SK-N-SH (cell line): ENCODE results near the gene TUNAR. TPM values are rescaled to one million over a fixed set of nuclear protein-coding genes. Genes with fewer than 3 reads are reported as not detected.

Source experiments
- CTCF ChIA-PET: fragments of 300-600, 350-600 bp; formaldehyde crosslinking; extraction: SDS; loops from one replicate; lab custom pipeline; 2021; lab: Yijun Ruan, JAX
- POLR2A ChIA-PET: fragments of 350-600 bp; sonication (Branson Sonifier 250); formaldehyde crosslinking; extraction: SDS; loops from one replicate; lab custom pipeline; 2020; ENCODE audit warnings: antibody characterized with exemption, inconsistent platforms; lab: Yijun Ruan, JAX
- DNase-seq: peaks from one replicate; pipeline ENCODE4 v3.0.0; 2012
- H2AFZ ChIP-seq: fragments of 200-600 bp; sonication (generic); 2 replicates; pipeline ENCODE4 v1.8.1; 2016; ENCODE audit warnings: antibody characterized with exemption, mild to moderate bottlenecking, low read depth
- H3F3A ChIP-seq: fragments of 200-600 bp; sonication (generic); replicated peaks from 2 replicates; pipeline ENCODE3; 2016; ENCODE audit warnings: antibody characterized with exemption, mild to moderate bottlenecking; ENCODE audit not compliant: insufficient read depth
- H3K27ac ChIP-seq, 2 experiments: fragments of 200-500 bp in 1 of 2; fragments of 200-600 bp in 1 of 2; sonication (Bioruptor generic) in 1 of 2; sonication (generic), shearing (Covaris generic) in 1 of 2; 2 replicates each; pipeline versions ENCODE4 v1.5.1 to v1.6.1; 2014 to 2016; ENCODE audit warnings: low read depth in 2 of 2, inconsistent platforms in 1 of 2, low read length in 1 of 2, mild to moderate bottlenecking in 1 of 2, mixed read lengths in 1 of 2
- H3K27me3 ChIP-seq: fragments of 200-600 bp; sonication (generic), shearing (Covaris generic); 2 replicates; pipeline ENCODE4 v1.6.1; 2016; ENCODE audit warnings: mixed run types; ENCODE audit not compliant: insufficient read depth
- H3K36me3 ChIP-seq, 2 experiments: fragments of 200-500 bp in 1 of 2; fragments of 200-600 bp in 1 of 2; sonication (Bioruptor generic) in 1 of 2; sonication (generic) in 1 of 2; replicated peaks in 1 of 2; 2 replicates each; pipeline versions ENCODE3 to v1.5.1; 2014 to 2016; ENCODE audit warnings: low read length in 1 of 2, mild to moderate bottlenecking in 1 of 2; ENCODE audit not compliant: insufficient read depth in 2 of 2, control insufficient read depth in 1 of 2
- H3K4me1 ChIP-seq, 2 experiments: fragments of 200-500 bp in 1 of 2; fragments of 200-600 bp in 1 of 2; sonication (Bioruptor generic) in 1 of 2; sonication (generic), shearing (Covaris generic) in 1 of 2; 2 replicates each; pipeline versions ENCODE4 v1.5.1 to v1.6.1; 2014 to 2016; ENCODE audit warnings: low read depth in 1 of 2, low read length in 1 of 2, mixed run types in 1 of 2; ENCODE audit not compliant: insufficient read depth in 2 of 2, control insufficient read depth in 1 of 2
- H3K4me2 ChIP-seq: fragments of 200-600 bp; sonication (generic), shearing (Covaris generic); 2 replicates; pipeline ENCODE4 v1.6.1; 2017; ENCODE audit warnings: mixed run types
- H3K4me3 ChIP-seq, 2 experiments: fragments of 200-500 bp in 1 of 2; fragments of 200-600 bp in 1 of 2; sonication (Bioruptor generic) in 1 of 2; sonication (generic), shearing (Covaris generic) in 1 of 2; 2 replicates each; pipeline versions ENCODE4 v1.5.1 to v1.8.1; 2014 to 2016; ENCODE audit warnings: low read depth in 2 of 2, inconsistent platforms in 1 of 2, low read length in 1 of 2, mild to moderate bottlenecking in 1 of 2, mixed read lengths in 1 of 2, moderate library complexity in 1 of 2
- H3K79me2 ChIP-seq: fragments of 200-600 bp; sonication (generic); 2 replicates; pipeline ENCODE4 v1.8.1; 2017; ENCODE audit warnings: mild to moderate bottlenecking; ENCODE audit not compliant: insufficient read depth
- H3K9ac ChIP-seq: fragments of 200-600 bp; sonication (generic); 2 replicates; pipeline ENCODE4 v1.6.1; 2017; ENCODE audit warnings: mixed run types
- H3K9me2 ChIP-seq: fragments of 200-600 bp; sonication (generic); 2 replicates; pipeline ENCODE4 v1.6.1; 2017; ENCODE audit warnings: mixed run types
- H3K9me3 ChIP-seq: fragments of 200-600 bp; sonication (generic); 2 replicates; pipeline ENCODE4 v1.6.1; 2017; ENCODE audit warnings: mixed run types, mild to moderate bottlenecking, moderate library complexity
- H4K20me1 ChIP-seq: fragments of 200-600 bp; sonication (generic); 2 replicates; pipeline ENCODE4 v1.6.1; 2017; ENCODE audit warnings: mild to moderate bottlenecking, mixed run types; ENCODE audit not compliant: insufficient read depth
- CHD2 ChIP-seq: fragments of 150-350 bp; IDR thresholded peaks from 2 replicates; pipeline ENCODE4 v1.6.1; 2018; ENCODE audit warnings: low read length; ENCODE audit not compliant: partially characterized antibody
- ELF1 ChIP-seq: IDR thresholded peaks from 2 replicates; pipeline ENCODE4 v1.4.0; 2012
- FOSL2 ChIP-seq: IDR thresholded peaks from 2 replicates; pipeline ENCODE4 v1.4.0; 2012; ENCODE audit warnings: low read depth, mild to moderate bottlenecking, moderate library complexity, borderline replicate concordance
- GATA2 ChIP-seq: sonication (generic); formaldehyde crosslinking; IDR thresholded peaks from 2 replicates; pipeline ENCODE4 v1.5.0; 2020; ENCODE audit warnings: mild to moderate bottlenecking, missing genetic modification reagents
- MXI1 ChIP-seq: IDR thresholded peaks from 2 replicates; pipeline ENCODE4 v1.6.1; 2012; ENCODE audit warnings: mild to moderate bottlenecking, low read depth, low read length, improper control_type of control experiment
- POLR2AphosphoS5 ChIP-seq: IDR thresholded peaks from 2 replicates; pipeline ENCODE4 v1.6.1; 2012; ENCODE audit warnings: low read depth, low read length
- TEAD4 ChIP-seq: IDR thresholded peaks from 2 replicates; pipeline ENCODE4 v1.4.0; 2012; ENCODE audit warnings: mild to moderate bottlenecking, borderline replicate concordance; ENCODE audit not compliant: insufficient read depth
- WGBS: methylation state at CpG from one replicate; pipeline ENCODE4 v1.1.6; 2017; ENCODE audit warnings: low lambda C conversion rate; 5-methylcytosine and 5-hydroxymethylcytosine counted together
- polyA plus RNA-seq, 3 experiments: library from polyadenylated mRNA; depleted of rRNA; stranded (reverse); fragments of >200 nt; gene quantifications; 2 replicates each; pipeline ENCODE4 v1.2.3, GENCODE V29; 2012
- TF ChIP-seq, protein P1 (sequence below): fragments of 200-600 bp; sonication (generic); IDR thresholded peaks from 2 replicates; pipeline ENCODE4 v1.6.1; 2017; ENCODE audit warnings: antibody characterized with exemption, mild to moderate bottlenecking, moderate library complexity
- TF ChIP-seq, protein P2 (sequence below): IDR thresholded peaks from 2 replicates; pipeline ENCODE4 v1.4.0; 2012; ENCODE audit warnings: low read depth
- TF ChIP-seq, protein P3 (sequence below): IDR thresholded peaks from 2 replicates; pipeline ENCODE4 v1.6.1; 2012; ENCODE audit warnings: mild to moderate bottlenecking, low read depth, low read length, moderate library complexity

TUNAR gene
- polyA plus RNA-seq, 1 of the 3 experiments (the other 2 are of a cell fraction) = 0.02 TPM

DNA sequence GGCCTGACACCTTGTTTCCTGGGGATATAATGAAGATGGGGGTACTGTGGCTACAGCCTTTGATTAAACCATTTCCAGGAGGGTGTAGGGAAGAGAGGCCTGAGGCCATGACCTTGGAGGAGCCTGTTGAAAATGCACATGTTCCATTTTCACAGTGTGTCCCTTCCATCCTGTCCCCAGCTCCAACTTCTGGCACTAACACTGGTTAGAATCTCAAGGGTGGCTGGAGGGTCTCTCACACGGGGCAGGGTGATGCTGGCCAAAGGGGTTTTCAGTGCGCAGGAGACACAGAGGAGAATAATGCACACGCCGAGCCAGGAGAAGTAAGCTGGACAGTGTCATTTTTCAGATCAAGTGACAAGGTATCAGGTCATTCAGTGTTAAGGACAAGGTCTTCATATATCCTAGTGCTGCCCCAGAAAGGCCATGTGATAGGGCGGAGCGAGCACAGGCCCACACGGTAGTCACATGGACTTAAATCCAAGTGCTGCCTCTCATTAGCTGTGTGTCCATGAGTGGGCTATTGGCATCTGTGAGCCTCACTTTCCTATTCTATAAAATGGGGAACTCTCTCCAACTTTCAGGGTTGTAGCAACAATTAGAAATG, 36.4 kb upstream of the TUNAR start:
- Histone ChIP-seq H3K4me2 (no peak overlapping the region), H3K36me3 (no peaks in the 10 kb centered on the region), H4K20me1 (no peaks in the 10 kb centered on the region), H3K9me3 (no peaks in the 10 kb centered on the region), H3K79me2 (no peaks in the 10 kb centered on the region), H3K27ac (no peak overlapping the region), H2AFZ (no peak overlapping the region), H3K4me3 (no peak overlapping the region), H3K4me1 (peaks cover 0 to 5% of the 10 kb centered on the region in 2 experiments; a peak in 1 of 4 replicates), H3F3A (no peaks in the 10 kb centered on the region), H3K27me3 (no peaks in the 10 kb centered on the region), H3K9ac (no peak overlapping the region), H3K9me2 (no peaks in the 10 kb centered on the region)
- 45% methylated on average over 7 of the region's 7 CpGs for WGBS
- ChIA-PET POLR2A (no interaction called here), CTCF (interaction anchor here (0.7 kb wide), 1 partner anchor 9 kb away, joined by 3 read pairs; no protein-coding TSS in a partner anchor)
- TF ChIP-seq POLR2AphosphoS5 = no peak
- TF ChIP-seq, protein P1, sequence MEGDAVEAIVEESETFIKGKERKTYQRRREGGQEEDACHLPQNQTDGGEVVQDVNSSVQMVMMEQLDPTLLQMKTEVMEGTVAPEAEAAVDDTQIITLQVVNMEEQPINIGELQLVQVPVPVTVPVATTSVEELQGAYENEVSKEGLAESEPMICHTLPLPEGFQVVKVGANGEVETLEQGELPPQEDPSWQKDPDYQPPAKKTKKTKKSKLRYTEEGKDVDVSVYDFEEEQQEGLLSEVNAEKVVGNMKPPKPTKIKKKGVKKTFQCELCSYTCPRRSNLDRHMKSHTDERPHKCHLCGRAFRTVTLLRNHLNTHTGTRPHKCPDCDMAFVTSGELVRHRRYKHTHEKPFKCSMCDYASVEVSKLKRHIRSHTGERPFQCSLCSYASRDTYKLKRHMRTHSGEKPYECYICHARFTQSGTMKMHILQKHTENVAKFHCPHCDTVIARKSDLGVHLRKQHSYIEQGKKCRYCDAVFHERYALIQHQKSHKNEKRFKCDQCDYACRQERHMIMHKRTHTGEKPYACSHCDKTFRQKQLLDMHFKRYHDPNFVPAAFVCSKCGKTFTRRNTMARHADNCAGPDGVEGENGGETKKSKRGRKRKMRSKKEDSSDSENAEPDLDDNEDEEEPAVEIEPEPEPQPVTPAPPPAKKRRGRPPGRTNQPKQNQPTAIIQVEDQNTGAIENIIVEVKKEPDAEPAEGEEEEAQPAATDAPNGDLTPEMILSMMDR = no peak
- TF ChIP-seq, protein P2, sequence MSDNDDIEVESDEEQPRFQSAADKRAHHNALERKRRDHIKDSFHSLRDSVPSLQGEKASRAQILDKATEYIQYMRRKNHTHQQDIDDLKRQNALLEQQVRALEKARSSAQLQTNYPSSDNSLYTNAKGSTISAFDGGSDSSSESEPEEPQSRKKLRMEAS = no peak
- no peak for TF ChIP-seq GATA2 (CRISPR knock-in tag)
- DNase-seq = no peak

DNA sequence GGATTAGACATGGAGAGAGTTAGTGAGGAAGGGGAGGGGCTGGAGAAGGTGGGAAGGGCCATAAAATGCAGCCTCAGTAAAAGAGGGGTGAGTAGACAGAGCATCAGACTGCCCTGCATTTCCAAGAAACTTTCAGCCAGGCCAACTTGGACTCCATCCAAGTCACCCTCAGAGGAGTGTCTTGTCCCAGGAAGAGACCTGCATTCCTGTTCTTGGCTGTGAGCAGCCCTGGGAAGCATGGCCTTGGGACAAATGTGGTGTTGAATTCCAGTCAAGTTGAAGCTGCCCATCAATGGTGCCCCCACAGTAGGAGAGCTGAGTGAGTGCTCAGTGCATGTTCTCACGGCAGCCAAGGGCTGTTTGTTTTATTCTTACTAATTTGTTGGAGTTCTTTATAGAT, 35.0 kb upstream of the TUNAR start:
- TF ChIP-seq TEAD4 (no peak), MXI1 (no peak), FOSL2 (no peak), CHD2 (no peak), ELF1 (no peak)
- TF ChIP-seq, protein P3, sequence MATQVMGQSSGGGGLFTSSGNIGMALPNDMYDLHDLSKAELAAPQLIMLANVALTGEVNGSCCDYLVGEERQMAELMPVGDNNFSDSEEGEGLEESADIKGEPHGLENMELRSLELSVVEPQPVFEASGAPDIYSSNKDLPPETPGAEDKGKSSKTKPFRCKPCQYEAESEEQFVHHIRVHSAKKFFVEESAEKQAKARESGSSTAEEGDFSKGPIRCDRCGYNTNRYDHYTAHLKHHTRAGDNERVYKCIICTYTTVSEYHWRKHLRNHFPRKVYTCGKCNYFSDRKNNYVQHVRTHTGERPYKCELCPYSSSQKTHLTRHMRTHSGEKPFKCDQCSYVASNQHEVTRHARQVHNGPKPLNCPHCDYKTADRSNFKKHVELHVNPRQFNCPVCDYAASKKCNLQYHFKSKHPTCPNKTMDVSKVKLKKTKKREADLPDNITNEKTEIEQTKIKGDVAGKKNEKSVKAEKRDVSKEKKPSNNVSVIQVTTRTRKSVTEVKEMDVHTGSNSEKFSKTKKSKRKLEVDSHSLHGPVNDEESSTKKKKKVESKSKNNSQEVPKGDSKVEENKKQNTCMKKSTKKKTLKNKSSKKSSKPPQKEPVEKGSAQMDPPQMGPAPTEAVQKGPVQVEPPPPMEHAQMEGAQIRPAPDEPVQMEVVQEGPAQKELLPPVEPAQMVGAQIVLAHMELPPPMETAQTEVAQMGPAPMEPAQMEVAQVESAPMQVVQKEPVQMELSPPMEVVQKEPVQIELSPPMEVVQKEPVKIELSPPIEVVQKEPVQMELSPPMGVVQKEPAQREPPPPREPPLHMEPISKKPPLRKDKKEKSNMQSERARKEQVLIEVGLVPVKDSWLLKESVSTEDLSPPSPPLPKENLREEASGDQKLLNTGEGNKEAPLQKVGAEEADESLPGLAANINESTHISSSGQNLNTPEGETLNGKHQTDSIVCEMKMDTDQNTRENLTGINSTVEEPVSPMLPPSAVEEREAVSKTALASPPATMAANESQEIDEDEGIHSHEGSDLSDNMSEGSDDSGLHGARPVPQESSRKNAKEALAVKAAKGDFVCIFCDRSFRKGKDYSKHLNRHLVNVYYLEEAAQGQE = no peak
- Histone ChIP-seq H3K4me1 (peaks cover 0 to 5% of the 10 kb centered on the region in 2 experiments; a peak in 1 of 4 replicates), H3K9me3 (no peaks in the 10 kb centered on the region), H3K27ac (no peak overlapping the region), H4K20me1 (no peaks in the 10 kb centered on the region), H3K36me3 (no peaks in the 10 kb centered on the region), H3K9me2 (no peaks in the 10 kb centered on the region), H3K4me3 (no peak overlapping the region), H3K27me3 (no peaks in the 10 kb centered on the region), H2AFZ (no peak overlapping the region), H3F3A (no peaks in the 10 kb centered on the region), H3K79me2 (no peaks in the 10 kb centered on the region), H3K4me2 (no peak overlapping the region), H3K9ac (no peak overlapping the region)
- ChIA-PET CTCF (no interaction called here), POLR2A (no interaction called here)
- DNase-seq = no peak
- WGBS = 20% methylated on average over 1 of the region's 1 CpG
